ENCODE measurements around the gene CARS1.
A peak's percentile ranks its signal among the peaks of the same experiment; 100 is the strongest.

Gene CARS1

DNA sequence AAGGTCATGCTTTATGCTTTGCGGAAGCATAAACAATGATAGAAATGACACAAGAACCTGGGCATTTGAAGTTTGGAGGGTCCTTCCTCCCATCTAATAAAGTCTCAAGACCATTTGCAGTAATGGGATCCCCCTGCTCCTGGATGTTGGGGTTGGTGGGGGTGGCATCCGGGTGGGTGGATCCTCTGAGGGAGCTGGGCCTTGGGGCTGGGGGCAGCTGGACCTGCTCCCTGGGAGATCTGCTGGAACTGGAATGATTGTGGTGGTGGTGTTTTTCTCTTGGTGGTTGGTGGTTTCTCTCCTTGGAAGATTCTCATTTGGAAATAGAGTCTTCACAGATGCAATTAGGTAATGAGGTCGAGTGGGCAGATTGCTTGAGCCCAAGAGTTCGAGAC lies 62.9 kb downstream of the CARS1 start:
- no peak for DNase-seq (ENCODE audit: low spot score)
- FAIRE-seq: no peak

DNA sequence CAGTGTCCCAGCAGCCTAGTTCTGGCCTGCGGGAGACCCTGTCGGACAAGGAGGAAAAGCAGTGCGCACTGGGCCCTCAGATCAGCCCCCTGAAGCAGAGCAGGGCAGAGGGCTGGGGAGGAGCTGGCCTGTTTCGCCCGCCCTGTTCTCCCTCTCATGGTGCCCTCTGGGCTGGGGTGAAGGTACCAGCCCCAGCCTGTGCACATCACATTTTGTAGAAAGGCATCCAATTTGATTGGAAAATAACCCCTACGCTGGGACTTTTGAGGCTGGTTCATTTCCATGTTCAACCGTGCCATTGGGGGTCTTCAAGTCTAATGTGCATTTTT lies 64.3 kb downstream of the CARS1 start:
- no peak for DNase-seq (ENCODE audit: low spot score)
- no peak for FAIRE-seq

DNA sequence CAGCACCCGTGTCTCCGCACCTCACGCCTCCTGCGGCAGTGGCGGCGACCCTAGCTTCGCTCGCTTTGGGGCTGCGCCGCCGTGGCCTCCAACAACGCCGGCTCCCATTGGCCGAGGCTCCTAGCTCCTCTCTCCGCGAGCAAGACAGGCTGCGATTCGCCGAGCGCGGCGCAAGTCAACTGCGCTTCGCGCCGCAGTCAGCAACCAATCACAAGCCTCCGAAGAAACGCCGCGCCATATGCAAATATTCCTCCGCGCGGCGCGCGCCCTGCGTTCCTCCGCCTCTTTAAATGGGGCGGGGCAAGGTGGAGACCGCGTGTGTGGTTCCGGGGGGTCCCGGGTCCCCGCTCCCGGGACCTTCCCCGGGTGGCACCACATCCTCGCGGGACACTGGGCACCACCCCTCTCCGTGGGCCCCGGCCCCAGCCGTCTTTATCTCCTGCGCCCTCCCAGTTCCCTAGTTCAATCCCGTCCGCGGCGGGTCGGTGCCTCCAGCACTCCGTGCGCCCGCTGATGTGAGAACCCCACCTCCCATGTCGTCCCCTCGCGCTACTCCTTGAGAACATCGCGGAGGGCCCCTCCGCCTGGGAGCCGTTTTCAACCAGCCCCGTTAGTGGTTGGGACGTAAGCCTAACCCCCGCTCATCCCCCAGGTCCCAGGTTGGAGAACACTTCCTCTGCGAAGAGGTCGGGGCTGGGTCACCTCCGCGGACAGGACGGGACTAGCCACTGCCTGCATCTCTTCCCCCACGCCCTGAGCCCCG lies 64.8 kb downstream of the CARS1 start, which contains the start of gene NAP1L4:
NAP1L4 (minus strand) TSS at position 96 of the 763 bp plus-strand sequence. CDS start 13,109 bp downstream, outside the sequence.
- FAIRE-seq (peak; percentile 32), DNase-seq (ENCODE audit: low spot score) (peak; percentile 100)

DNA sequence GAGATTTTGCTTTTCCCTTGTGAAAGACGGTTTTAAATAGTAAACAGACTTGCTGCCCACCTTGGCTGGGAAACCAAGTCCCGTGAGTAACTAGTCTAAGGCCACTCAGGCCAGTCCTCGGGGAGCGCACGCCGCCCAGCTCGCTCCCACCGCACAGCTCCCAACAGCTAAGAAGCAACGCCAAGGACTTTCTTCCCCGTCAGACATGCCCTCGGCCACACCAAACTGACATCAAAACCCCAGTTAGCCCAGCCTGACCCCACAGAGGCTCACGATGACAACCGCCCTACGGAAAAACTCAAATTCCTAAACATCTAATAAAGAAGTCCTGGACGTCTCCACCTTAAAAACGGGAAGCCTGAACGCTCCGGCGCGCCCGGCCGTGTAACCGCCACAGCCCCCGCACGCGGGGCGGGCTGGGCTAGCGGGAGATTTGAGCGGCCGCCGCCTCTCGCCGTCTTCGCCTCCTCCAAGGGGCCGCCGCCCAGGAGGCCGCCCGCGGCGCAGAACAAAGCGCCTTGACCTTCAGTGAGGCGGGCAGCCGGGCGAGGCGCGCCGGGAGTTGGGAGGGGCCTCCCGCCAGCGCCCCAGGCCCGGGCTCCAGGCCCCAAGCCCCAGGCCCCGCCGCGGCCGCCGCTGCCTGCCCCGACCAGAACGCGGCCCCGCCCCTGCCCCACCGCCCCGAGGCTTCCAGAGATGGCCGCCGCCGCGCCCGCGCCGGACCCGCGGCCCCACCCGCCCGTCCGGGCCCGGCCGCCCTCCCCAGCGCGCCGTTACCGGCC lies 65.6 kb downstream of the CARS1 start:
- DNase-seq (ENCODE audit: low spot score) (no peak), FAIRE-seq (no peak)

DNA sequence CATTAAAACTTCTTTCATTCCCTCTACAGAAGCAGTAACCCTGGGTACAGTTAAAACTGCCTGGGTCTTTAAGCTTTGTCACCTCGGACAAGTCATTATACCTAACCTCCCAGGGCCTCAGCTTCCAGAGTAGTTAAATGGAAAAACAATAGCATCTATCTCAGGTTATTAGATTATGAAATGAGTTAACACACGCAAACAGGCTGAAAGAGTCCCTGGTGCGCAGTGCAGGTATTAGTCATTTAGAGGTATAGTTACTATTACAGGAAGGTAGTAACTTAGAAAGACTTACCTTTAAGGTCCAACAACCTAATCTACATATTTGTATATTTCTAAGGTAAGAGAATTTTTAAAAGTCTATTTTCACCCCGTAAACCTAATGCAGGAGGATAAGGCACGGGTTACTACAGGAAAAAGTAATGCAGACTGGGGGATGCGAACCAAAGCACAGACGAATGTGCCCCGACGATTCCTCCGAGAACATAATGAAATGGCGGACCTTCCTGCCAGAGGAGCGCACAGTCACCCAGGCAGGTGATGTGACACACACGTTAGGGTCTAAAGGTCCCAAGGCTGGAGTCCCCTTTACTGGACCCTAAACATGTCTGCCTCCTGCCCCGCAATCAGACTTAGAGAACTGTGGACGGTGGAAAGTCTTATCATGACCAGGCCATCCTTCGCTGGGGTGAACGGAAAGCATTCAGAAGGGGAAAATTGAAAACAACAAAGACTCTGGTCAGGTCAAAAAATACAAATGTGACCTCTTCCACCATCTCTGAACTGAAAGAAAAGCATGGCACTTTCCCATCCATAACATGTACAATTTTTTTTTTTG lies 66.4 kb downstream of the CARS1 start:
- DNase-seq (ENCODE audit: low spot score) (peak; percentile 17), FAIRE-seq (no peak)

DNA sequence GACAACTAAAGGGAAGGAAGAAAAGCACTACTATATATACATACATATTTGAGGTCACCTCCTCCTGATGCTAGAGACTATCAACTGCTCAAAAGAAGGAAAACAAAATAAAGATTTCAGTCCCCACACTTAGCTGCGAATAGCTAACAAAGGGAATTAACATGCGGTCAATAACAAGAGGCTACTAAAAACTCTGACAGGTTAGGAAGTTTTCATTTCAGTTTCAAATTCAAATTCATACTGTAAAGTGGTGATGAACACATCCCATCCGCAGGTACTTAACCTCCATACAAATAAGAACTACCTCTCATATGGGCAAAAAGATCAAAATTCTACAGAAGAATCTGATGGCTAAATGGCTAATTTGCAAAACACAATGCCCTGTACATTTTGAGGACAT lies 67.7 kb downstream of the CARS1 start:
- DNase-seq (ENCODE audit: low spot score) (no peak), FAIRE-seq (no peak)

DNA sequence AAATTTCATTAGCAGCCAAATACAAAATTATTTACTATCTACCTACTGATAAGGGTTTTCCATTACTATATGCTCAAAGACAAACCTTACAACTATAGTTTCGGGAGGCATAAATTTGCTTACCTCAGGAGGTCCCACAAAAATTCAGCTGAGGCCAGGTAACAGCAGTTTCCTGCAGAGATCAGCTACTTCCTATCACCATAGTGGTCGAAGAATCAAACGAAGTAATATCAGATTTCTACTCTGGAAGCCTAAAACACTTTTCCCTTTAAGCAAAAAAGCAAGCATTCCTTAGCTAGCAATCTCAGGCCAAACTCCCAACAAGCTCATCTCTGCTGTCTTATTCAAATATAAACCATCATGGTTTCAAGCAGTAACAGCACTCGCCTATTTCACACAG lies 68.2 kb downstream of the CARS1 start:
- FAIRE-seq (no peak), DNase-seq (ENCODE audit: low spot score) (no peak)

DNA sequence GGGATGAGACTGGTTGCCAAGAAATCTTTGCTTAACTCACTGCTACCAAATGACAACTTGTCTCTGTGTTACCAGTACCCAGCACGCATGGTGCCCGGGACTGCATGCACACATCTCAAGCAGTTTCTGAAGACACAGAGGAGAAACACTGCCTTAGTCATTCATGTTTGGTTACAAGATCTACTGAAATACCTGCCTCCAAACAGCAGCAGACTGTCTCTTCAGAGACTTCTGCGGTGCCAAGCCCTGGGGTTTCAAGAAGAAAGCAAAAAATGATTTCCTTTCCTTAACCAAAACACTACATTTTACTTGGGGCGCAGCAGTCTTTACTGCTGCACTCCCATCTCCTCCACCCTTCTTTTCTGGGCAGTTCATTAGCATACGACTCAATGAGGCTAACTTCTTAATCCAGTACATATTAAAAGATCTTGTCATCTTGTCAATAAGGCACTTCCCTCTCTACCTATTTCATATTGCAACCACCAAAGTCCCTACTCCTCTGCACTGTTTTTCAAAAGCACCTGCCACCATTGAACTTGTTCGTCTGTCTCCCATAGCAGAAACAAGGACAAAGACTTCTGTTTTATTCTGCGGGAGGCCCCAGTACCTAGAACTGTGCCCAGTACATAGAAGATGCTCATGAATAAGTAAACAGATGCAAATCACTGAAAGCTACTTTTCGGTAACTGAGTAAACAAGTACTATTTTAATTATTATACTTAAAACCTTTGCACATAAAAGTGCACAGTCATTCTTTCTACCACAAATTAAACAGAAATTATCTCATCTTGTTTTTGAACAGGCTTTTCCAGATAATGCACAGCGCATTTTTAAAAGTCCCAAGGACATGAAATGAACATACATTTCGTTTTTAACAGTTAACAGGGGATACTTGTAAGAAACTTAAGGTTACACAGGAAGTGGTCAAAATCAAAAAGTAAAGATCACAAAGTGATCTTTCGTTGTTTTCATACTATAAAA lies 69.1 kb downstream of the CARS1 start:
- DNase-seq (ENCODE audit: low spot score) (no peak), FAIRE-seq (no peak)

DNA sequence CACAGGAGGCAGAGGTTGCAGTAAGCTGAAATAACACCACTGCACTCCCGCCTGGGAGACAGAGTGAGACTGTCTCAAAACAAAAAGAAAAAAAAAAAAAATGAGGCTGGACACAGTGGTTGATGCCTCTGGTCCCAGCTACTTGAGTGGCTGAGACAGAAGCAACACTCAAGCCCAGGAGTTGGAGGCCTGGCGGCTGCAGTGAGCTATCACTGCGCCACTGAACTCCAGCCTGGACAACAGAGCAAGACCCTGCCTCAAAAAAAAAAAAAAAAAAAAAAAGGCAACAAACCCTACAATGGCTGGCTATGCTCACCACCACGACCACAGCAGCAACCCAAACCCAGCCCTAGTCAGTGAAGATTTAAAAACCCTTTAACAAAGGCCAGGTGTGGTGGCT lies 73.3 kb downstream of the CARS1 start:
- DNase-seq (ENCODE audit: low spot score) (no peak), FAIRE-seq (no peak)

DNA sequence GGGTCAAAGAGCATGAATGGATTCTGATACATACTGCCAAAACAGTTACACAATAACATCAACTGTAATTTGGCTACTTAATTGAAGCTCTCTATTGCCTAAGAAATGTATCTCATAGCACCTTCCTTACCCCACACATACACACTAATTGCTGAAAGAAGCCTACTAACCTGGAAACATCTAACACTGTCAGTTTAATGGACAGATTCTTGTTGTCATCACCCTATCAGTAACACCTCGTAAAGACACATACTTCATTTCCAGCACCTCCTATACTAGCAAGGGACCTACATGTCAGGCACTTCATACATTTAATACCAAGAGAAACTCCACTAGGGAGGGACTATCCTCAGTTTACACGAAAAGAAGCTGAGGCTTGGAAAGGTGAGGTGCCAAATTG lies 75.0 kb downstream of the CARS1 start:
- FAIRE-seq (no peak), DNase-seq (ENCODE audit: low spot score) (no peak)

DNA sequence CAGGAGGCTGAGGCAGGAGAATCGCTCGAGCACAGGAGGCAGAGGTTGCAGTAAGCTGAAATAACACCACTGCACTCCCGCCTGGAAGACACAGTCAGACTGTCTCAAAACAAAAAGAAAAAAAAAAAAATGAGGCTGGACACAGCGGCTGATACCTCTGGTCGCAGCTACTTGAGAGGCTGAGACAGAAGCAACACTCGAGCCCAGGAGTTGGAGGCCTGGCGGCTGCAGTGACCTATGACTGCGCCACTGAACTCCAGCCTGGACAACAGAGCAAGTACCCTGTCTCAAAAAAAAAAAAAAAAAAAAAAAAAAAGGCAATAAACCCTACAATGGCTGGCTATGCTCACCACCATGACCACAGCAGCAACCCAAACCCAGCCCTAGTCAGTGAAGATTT lies 76.1 kb downstream of the CARS1 start:
- no peak for DNase-seq (ENCODE audit: low spot score)
- FAIRE-seq: no peak

DNA sequence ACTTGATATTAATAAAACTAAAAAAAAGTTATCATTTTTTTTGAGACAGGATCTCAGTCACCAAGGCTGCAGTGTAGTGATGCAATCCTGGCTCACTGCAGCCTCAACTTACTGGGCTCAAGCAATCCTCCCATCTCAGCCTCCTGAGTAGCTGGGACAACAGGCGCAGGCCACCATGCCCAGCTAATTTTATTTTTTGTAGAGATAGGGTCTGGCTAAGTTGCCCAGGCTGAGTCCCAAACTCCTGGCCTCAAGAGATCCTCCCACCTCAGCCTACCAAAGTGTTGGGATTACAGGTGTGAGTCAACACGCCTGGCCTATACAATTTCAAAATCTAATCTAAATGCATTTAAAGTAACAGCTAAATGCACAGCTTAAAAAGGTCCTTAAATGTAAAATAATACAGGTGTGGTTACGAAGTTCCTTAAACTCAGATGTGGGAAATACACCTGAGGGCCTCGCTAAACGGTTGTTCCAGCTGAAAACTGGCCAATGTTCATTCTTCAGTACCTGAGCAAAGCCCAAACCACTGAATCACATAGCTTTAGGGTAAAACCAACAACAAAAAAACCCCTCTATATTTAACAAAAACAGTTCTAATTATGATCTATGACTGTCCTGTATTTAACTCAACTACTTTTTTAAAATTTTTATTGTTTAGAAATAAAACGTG lies 76.9 kb downstream of the CARS1 start:
- FAIRE-seq (no peak), DNase-seq (ENCODE audit: low spot score) (no peak)

DNA sequence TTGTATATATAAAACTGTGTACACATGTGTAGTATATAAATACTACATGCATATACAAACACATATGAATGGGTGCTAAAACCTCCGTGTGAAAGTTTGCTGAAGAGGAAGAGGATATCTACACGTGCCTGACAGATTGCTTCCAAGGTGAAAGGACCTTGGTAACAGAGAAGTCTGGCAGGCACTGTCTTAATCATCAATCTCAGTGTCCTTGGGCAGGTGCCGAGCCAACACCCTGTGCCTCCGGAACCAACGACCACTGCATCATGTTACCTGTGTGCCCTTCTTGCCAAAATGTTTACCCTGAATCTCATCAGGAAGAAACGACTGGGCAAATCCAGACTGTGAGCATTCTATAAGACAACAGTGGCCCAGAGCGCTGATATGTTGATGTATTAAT lies 80.1 kb downstream of the CARS1 start:
- DNase-seq (ENCODE audit: low spot score) (no peak), FAIRE-seq (no peak)

DNA sequence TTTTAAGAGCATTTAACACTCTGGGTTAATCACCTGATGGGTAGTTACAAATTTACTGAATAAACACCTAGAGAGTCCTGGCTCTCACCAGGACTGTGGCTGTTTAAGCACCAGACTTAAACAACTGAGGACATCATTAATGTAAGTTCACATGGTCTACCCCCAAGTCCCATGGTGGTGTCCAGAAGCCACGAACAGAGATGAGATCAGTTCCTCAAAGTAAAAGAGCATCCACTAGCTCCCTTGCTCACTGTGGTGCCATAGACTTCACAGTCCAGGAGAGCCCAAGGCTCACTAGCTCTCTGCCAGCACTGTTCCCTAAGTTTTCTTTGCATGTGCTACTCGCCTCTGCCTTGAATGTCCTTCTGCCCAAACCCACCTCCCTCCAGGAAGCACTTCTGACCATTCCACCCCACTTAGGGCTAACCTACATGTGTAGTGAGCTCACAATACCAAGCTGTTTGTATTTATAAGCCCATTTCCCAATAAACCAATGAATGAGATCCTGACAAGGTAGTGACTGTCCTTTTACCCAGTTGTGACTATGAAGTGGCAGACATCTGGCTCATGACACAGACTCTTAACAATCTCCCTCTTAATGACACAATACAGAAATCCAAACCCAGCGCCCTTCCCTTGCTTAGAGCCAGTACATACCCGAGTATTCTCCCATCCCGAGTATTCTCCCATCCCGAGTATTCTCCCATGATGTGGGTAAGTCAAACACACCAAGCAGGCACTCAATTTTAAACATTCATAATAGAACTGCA lies 80.7 kb downstream of the CARS1 start:
- no peak for DNase-seq (ENCODE audit: low spot score)
- no peak for FAIRE-seq

DNA sequence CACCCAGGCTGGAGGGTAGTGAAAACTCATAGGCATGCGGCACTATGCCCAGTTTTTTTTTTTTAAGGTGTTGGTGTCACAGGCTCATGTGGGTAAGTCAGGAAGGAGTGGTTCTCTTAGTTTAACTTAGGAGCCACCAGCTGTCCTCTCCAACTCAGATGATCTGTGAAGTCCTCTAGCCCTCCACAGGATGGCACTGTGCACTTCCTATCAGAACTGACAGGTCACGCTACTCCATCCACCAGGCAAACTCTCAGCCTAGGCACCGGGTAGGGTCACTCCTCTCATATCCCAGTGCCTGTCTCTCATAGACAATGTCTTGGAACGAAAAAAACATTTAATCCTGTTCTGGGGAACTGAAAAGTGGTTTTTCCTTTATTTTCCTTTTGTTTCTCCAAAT lies 81.6 kb downstream of the CARS1 start:
- peak; percentile 41 for DNase-seq (ENCODE audit: low spot score)
- no peak for FAIRE-seq

DNA sequence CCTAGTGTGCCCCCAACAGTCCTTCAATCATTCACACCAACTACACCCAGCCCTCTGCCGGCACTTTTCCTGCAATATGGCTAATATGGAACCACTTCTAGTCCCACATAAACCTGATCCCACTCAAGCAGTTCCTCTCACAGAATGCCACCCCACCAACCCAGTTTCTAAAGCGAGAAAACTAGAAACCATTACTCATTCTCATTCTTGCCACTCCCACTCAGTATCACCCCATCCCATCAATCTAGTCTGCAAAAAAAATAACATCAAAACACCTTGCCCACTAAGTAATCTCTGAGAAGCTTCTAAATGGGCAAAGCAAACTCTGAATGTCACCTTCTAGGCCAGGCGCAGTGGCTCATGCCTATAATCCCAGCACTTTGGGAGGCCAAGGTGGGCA lies 83.0 kb downstream of the CARS1 start:
- FAIRE-seq: no peak
- DNase-seq (ENCODE audit: low spot score): no peak

DNA sequence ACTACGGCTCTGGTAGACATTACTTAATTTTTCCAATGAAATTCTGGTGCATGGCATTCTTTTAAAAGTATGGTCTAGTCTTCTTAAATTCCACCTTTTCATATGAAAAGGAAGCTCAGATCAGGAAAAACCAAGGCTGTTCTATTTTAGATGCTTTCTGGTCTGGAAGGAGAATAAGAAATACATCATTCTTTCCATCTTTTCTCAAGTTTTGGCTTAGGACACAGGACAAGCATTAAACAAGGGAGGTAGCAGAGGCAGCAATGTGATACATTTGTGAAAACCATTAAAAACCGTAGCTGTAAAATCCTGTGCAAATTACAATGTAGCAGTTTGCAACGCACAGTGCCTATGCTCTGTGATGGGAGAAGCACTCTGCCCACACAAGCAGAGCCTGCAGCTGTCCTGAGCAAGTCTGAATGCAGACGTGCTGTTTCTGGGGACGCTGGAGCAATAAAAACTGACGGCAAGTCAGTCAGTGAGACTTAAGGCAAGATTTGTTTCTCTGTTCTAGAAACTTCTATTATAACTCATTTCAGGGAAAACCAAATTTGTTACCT lies 88.8 kb downstream of the CARS1 start:
- FAIRE-seq (no peak), DNase-seq (ENCODE audit: low spot score) (no peak)

DNA sequence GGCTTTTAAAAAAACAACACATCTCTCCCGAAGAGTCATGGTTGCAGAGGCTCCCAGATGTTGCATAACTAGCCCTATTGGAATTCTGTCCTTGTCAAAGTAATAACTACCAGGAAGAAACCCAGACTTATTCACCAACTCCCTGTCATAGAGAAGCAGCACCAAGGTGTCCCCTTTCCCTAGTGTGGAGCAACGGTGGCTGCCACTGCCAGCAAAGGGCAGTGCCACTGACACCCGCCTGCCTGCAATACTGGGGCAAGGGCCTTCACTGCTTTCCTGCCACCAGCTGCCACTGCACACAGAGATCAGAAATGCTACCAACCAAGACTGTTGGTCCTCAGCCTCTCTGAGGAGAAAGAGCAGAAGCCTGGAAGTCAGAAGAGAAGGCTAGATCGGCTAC lies 92.4 kb downstream of the CARS1 start:
- no peak for DNase-seq (ENCODE audit: low spot score)
- no peak for FAIRE-seq

DNA sequence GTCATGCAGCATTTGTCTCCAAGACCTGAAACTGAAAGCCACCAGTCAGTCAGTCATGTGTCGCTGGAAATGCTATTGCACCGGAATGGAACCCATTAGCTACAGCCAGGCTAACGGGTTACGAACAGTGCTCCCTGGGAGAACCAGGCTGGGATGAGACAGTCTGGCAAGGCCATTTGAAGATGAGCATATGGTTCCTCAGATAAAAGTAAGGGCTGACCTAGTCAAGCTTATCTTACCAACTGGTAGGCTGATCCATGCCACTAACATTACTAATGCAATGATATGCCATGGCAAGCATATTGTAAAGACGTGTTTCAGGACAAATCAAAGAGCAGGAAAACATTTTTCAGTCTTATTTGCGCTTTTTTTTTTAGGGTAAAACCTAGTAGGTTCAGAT lies 93.5 kb downstream of the CARS1 start:
- no peak for FAIRE-seq
- no peak for DNase-seq (ENCODE audit: low spot score)

Measured in urothelium cell line (cell line).